ENCODE results near the gene CLDND1.
"Not testable (repeated sequence)": the region's sequence is repeated elsewhere in the genome, so short reads cannot be mapped to it uniquely, and the experiment has no call there.

The CLDND1 gene

GRCh38 chr3:98522544-98523281, at the start of gene CLDND1:
Gene CLDND1 (minus strand): TSS chr3:98522902. CDS start chr3:98521424, 1,478 bp downstream.
- FAIRE-seq: peak; percentile 95
- peak; percentile 83 for DNase-seq (ENCODE audit: insufficient read length, low spot score)

GRCh38 chr3:98568402-98568801, 45.7 kb upstream of the CLDND1 start:
- TF ChIP-seq POLR2A (IDR thresholded peaks at IDR 0.05; ENCODE audit: low read depth, low read length): no peak
- DNase-seq (ENCODE audit: insufficient read length, low spot score) (no peak), FAIRE-seq (no peak)

More at GRCh38 chr3:98522544-98523281, at the start of gene CLDND1:
- TF ChIP-seq POLR2A (IDR thresholded peaks at IDR 0.05; ENCODE audit: low read depth, low read length): peak; percentile 85

GRCh38 chr3:98567666-98568270, 45.1 kb upstream of the CLDND1 start:
- TF ChIP-seq POLR2A (IDR thresholded peaks at IDR 0.05; ENCODE audit: low read depth, low read length): no peak
- no peak for FAIRE-seq
- DNase-seq (ENCODE audit: insufficient read length, low spot score): no peak

DNA sequence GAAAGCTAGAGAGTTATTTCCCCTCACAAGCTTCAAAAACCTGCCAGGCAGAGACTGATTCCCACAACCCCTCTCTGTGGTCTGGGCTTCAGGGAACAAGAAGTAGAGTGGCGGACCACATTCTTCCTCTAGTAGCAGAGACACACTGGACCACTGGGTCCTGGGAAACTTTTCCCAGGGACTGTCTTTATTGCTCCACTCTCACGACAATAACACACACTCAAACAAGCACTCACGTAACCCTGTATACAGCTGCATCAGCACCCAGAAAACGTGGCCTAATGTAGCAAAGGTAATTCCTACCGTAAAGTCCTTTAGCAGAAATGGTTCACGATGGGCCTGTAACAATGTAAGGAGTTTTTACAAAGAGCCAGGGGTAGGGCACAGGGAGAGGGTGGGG, 43.1 kb upstream of the CLDND1 start:
- no peak for FAIRE-seq

GRCh38 chr3:98565237-98565643, 42.5 kb upstream of the CLDND1 start:
- FAIRE-seq: no peak
- no peak for DNase-seq (ENCODE audit: insufficient read length, low spot score)
- no peak for TF ChIP-seq POLR2A (IDR thresholded peaks at IDR 0.05; ENCODE audit: low read depth, low read length)

More for the DNA sequence above, 43.1 kb upstream of the CLDND1 start:
- no peak for TF ChIP-seq POLR2A (IDR thresholded peaks at IDR 0.05; ENCODE audit: low read depth, low read length)
- no peak for DNase-seq (ENCODE audit: insufficient read length, low spot score)

- DNase-seq (ENCODE audit: insufficient read length, low spot score) (no peak), FAIRE-seq (no peak)
- no peak for TF ChIP-seq POLR2A (IDR thresholded peaks at IDR 0.05; ENCODE audit: low read depth, low read length)
Measured at GRCh38 chr3:98564282-98565005, 41.7 kb upstream of the CLDND1 start.

DNA sequence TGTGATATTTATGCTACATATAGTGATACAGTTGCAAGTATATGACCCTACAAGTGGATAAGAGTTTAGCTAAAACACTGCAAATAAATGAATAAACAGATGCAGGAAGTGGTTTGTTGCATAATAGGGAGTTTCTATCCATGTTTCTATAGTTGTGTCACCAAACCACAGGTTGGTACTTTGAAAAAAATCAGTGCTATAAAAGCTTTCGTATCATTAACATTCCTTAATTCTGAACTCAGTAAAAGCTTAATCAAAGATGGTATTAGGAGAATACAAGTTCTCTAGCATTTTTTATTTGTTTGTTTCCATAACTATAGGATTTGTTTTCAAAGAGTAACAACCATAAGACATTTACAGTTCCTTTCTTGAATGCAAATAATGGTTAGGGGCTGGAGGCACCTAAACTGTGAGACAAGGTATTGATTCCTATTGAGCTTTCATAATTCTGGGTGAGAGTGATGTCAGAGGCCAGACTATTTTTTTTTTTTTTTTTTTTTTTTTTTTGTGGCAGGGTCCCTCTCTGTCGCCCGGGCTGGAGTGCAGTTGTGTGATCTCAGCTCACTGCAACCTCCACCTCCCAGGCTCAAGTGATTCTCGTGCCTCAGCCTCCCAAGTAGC, 41.1 kb upstream of the CLDND1 start:
- FAIRE-seq (peak; percentile 90), DNase-seq (ENCODE audit: insufficient read length, low spot score) (no peak)
- no peak for TF ChIP-seq POLR2A (IDR thresholded peaks at IDR 0.05; ENCODE audit: low read depth, low read length)

DNA sequence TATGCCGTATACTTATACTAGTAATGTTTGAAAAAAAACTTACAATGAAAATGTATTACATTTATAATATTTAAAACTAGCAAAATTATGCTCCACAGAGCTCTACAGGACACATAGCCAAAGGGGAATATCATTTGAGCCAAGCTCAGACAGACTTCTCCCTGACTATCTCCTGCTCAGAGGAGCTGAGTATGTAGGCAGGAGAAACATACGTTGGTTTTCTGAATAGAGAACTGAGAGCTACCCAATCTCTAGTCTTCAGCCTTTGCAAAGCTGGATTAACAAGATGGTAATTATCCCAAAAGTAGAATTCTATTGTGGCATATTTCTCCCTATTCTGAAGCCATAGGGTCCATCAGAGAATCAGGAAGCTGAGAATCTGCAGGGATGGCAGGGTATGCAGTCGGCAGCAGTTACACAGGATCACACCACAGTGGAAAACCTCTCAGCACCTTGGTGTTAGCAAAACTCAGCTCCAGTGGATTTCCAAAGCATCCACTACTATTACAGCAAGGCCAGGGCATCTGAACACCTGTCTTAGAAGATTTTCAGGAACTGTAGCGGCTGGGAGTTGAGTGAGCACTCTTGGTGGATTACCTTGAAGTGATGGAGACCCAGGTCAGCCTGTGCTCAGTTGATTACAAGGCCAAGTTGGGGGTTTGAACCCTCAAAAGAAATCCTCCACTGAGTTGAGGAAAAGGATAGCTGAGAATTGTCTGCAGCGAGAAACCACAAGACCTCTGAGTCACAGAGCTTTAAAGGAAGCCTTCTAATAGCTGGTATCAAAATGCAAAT, 39.2 kb upstream of the CLDND1 start:
- DNase-seq (ENCODE audit: insufficient read length, low spot score) (no peak), FAIRE-seq (no peak)
- TF ChIP-seq POLR2A (IDR thresholded peaks at IDR 0.05; ENCODE audit: low read depth, low read length): no peak

GRCh38 chr3:98560911-98561310, 38.2 kb upstream of the CLDND1 start:
- no peak for TF ChIP-seq POLR2A (IDR thresholded peaks at IDR 0.05; ENCODE audit: low read depth, low read length)
- DNase-seq (ENCODE audit: insufficient read length, low spot score): no peak
- no peak for FAIRE-seq

DNA sequence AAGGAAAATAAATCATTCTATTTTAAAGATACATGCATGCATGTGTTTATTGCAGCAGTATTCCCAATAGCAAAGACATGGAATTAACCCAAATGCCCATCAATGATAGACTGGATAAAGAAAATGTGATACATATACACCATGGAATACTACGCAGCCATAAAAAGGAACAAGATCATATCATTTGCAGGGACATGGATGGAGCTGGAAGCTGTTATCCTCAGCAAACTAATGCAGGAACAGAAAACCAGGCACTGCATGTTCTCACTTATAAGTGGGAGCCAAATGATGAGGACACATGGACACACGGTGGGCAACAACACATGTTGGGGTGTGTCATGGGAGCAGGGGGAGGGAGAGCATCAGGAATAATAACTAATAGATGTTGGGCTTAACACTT, 37.1 kb upstream of the CLDND1 start:
- DNase-seq (ENCODE audit: insufficient read length, low spot score); FAIRE-seq: not testable (repeated sequence)

DNA sequence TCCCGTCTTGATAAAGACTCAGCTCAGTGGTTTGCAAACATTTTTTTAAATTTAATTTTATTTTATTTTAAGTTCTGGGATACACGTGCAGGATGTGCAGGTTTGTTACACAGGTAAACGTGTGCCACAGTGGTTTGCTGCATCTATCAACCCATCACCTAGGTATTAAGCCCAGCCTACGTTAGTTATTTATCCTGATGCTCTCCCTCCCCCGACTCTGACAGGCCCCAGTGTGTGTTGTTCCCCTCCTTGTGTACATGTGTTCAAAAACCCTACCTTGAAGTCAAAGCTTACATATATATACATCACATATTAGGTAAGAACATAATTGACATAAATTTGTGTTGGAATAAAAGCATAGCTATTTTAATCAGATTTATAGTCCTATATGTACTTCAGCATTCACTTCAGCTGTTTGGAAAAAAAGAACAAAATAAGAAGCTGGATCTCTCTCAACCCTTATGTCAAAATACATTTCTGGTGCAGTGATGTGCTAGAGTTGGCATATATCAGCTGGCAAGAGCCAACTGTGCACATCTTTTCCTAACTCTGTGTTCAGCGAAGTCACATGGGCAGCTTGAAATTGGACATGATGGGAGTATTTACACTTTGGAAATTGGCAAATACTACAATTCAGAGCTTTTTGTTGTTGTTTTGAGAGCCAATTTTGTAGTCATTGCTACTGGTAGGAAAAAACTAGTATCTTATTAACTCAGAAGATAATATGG, 35.6 kb upstream of the CLDND1 start:
- no peak for DNase-seq (ENCODE audit: insufficient read length, low spot score)
- TF ChIP-seq POLR2A (IDR thresholded peaks at IDR 0.05; ENCODE audit: low read depth, low read length): no peak
- FAIRE-seq: no peak

GRCh38 chr3:98557324-98558010, 34.8 kb upstream of the CLDND1 start:
- DNase-seq (ENCODE audit: insufficient read length, low spot score) (no peak), FAIRE-seq (no peak)
- TF ChIP-seq POLR2A (IDR thresholded peaks at IDR 0.05; ENCODE audit: low read depth, low read length): no peak
